Limb (tissue), 2 donors: ENCODE results near the gene SPRED3.
"Not testable (repeated sequence)": the region's sequence is repeated elsewhere in the genome, so short reads cannot be mapped to it uniquely, and the experiment has no call there.

Experiments
- DNase-seq, 2 donors: peaks; one replicate each; pipeline ENCODE4 v3.0.0-alpha.2; 2016; ENCODE audit errors: extremely low spot score in 2 of 2

SPRED3 gene

GRCh38 chr19:38417544-38418506 lies 29.3 kb downstream of the SPRED3 start:
- DNase-seq, result no peak

- DNase-seq, result no peak
Observed at GRCh38 chr19:38420935-38421334, 32.4 kb downstream of the SPRED3 start.

- DNase-seq, result no peak
Observed at GRCh38 chr19:38421856-38422255, 33.4 kb downstream of the SPRED3 start.

GRCh38 chr19:38422438-38422837 lies 33.9 kb downstream of the SPRED3 start:
- no peak for DNase-seq

GRCh38 chr19:38424272-38424671 lies 35.8 kb downstream of the SPRED3 start:
- DNase-seq, result no peak

GRCh38 chr19:38425222-38425809 lies 36.8 kb downstream of the SPRED3 start:
- no peak for DNase-seq

GRCh38 chr19:38425810-38426466 lies 37.4 kb downstream of the SPRED3 start, which contains the start of gene RASGRP4:
TSS of gene RASGRP4 (minus strand) at chr19:38426219. CDS start at chr19:38426091, 128 bp downstream.
- DNase-seq, result no peak

- not testable (repeated sequence) for DNase-seq
Observed at GRCh38 chr19:38427035-38427677, 38.7 kb downstream of the SPRED3 start.

- no peak for DNase-seq
Observed at GRCh38 chr19:38429055-38429810, 40.7 kb downstream of the SPRED3 start.

GRCh38 chr19:38429811-38430156 lies 41.3 kb downstream of the SPRED3 start:
- DNase-seq, result no peak

- no peak for DNase-seq
Observed at GRCh38 chr19:38430931-38431330, 42.4 kb downstream of the SPRED3 start.

GRCh38 chr19:38433268-38433733 lies 44.8 kb downstream of the SPRED3 start, which contains the start of gene RYR1:
TSS of gene RYR1 (plus strand) at chr19:38433691. CDS start at chr19:38433830, 139 bp downstream.
- DNase-seq, result peak; percentile 58 to 75

- peak; percentile 77 to 78 for DNase-seq
Observed at GRCh38 chr19:38434549-38435051, 46.1 kb downstream of the SPRED3 start.

GRCh38 chr19:38437295-38437694 lies 48.8 kb downstream of the SPRED3 start:
- no peak for DNase-seq

GRCh38 chr19:38437917-38438316 lies 49.4 kb downstream of the SPRED3 start:
- DNase-seq, result no peak

GRCh38 chr19:38440592-38440991 lies 52.1 kb downstream of the SPRED3 start:
- no peak for DNase-seq

- DNase-seq, result no peak
Observed at GRCh38 chr19:38441657-38442348, 53.3 kb downstream of the SPRED3 start.

GRCh38 chr19:38442736-38443135 lies 54.2 kb downstream of the SPRED3 start:
- DNase-seq, result no peak

- no peak for DNase-seq
Observed at GRCh38 chr19:38443458-38443999, 55.0 kb downstream of the SPRED3 start.

- no peak for DNase-seq
Observed at GRCh38 chr19:38444026-38444425, 55.5 kb downstream of the SPRED3 start.
